Measurements from ENCODE around the gene PPP1R1C.

PPP1R1C gene

DNA sequence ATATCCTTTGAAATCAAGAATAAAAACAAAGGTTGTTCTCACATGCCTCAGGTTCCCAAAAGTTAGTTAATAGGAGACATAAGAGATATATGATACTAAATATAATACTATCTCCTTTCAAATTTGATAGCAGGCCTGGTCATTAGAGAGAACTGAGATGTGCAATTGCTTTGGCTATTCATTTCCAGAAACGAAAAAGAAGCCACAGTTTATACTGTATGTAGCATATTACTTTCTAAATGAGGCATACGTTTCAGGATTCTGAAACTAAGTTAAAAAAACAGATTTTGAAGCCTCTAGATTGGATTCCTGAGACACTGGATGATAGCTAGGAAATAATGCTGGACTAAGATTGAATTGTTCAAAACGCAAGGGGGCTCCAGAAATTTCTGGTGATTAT, 7.1 kb downstream of the PPP1R1C start:
- Histone ChIP-seq H3K27me3 (ENCODE audit: insufficient read depth, low read length) (no peaks in the 10 kb centered on the region), H3K4me3 (ENCODE audit: low read length) (no peak overlapping the region), H3K36me3 (ENCODE audit: insufficient read depth, low read length) (no peaks in the 10 kb centered on the region), H3K27ac (ENCODE audit: low read depth, low read length) (no peak overlapping the region), H3K9ac (ENCODE audit: low read depth, low read length) (no peak overlapping the region), H3K9me3 (ENCODE audit: insufficient read depth, low read depth, low read length) (no peaks in the 10 kb centered on the region), H3K4me1 (ENCODE audit: insufficient read depth, low read length) (no peaks in the 10 kb centered on the region)
- WGBS, result 99% methylated on average over 3 of the region's 3 CpGs

DNA sequence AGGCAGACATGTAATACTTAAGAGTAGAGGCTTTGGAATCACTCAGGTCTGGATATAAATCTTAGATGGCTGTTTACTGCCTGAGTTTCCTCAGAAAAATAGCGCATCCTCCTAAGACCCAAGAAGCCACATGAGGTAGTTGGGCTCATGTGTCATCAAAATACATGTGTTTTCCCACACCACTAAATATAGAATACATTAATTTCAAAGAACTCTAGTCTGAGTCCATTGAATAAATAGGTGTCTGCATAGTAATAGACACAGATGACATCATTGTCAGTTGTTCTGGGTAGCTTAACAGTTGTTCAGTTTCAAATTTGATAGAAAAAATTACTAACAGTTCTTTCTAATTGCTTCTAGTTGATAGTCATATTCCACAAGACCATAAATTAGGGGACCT, 9.6 kb downstream of the PPP1R1C start:
- H3K9ac ChIP-seq (ENCODE audit: low read depth, low read length), result no peak overlapping the region
- H3K36me3 ChIP-seq (ENCODE audit: insufficient read depth, low read length), result no peaks in the 10 kb centered on the region
- WGBS, result 100% methylated on average over 1 of the region's 1 CpG
- H3K27me3 ChIP-seq (ENCODE audit: insufficient read depth, low read length), result no peaks in the 10 kb centered on the region
- H3K4me3 ChIP-seq (ENCODE audit: low read length), result no peak overlapping the region
- H3K27ac ChIP-seq (ENCODE audit: low read depth, low read length), result no peak overlapping the region
- no peaks in the 10 kb centered on the region for H3K9me3 ChIP-seq (ENCODE audit: insufficient read depth, low read depth, low read length)
- H3K4me1 ChIP-seq (ENCODE audit: insufficient read depth, low read length), result no peaks in the 10 kb centered on the region

DNA sequence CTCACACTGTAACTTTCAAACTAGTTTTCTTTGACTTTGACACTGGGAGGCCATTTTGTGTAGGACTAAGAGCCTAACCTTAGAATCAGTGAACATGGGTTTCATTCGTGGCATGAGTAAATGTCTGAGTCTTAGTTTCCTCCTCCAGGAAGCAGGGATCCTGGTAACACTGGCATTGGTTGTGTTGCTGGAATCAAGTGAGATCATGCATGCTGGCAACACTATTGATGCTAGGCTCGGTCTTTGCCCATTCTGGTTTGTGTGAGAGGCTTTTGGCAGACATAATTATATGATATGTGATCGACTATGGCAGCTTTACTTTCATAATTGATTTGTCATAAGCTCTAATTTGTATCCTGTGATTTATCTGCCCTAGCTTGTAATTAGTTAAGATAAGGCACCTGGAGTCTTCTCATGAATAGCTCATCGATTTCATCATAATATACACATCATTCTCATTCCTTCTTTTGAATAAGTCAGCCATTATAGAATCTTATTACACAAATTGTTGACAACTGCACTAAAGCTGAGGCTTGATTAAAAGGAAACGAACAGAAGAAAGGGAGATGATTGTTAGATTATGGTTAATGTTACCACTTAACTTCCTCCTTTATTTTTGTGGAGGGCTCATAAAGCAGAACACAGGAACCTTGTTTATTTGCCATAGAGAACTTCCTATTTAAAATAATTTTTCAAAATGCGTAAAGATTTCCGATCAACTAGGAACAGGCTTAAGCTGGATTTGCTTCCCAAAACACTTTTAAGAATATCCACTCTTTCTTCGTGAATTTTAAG, 12.6 kb downstream of the PPP1R1C start:
- H3K9me3 ChIP-seq (ENCODE audit: insufficient read depth, low read depth, low read length), result no peaks in the 10 kb centered on the region
- H3K27me3 ChIP-seq (ENCODE audit: insufficient read depth, low read length), result no peaks in the 10 kb centered on the region
- 93% methylated on average over 7 of the region's 8 CpGs for WGBS
- H3K4me1 ChIP-seq (ENCODE audit: insufficient read depth, low read length), result no peaks in the 10 kb centered on the region
- no peaks in the 10 kb centered on the region for H3K36me3 ChIP-seq (ENCODE audit: insufficient read depth, low read length)
- H3K27ac ChIP-seq (ENCODE audit: low read depth, low read length), result no peak overlapping the region
- no peak overlapping the region for H3K4me3 ChIP-seq (ENCODE audit: low read length)
- no peak overlapping the region for H3K9ac ChIP-seq (ENCODE audit: low read depth, low read length)

DNA sequence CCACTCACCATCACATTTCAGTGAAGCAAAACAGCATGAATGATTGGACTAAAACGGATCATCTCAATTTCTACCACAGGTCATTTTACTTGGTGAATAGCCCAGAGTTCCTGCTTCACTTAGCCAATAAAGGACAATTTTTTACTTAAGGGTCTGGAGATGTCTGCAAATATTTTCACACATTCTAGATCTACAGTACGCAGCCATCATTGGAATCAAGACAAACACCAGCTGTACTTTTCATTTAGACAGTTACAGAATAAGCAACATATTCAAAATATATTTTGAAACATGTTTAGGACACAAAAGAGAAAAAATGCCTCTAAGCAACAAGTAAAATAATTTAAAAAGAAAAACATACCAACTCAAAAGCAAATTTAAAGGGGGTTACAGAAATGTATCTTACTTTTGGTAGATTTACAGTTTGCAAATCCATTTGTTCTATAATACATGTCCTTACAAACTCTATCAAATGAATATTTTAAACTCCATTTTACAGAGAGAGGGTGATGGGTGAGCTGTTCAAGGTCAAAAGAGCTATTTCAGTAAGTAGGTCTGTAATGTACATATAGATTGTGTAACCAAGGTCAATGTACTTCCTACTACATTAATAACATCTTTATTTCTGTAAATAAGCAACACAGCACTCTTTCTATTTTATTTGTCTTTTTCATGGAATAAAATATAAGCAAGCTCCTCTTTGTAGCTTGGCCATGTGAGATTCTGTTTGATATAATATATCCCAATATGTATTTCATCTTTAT, 13.4 kb downstream of the PPP1R1C start:
- no peak overlapping the region for H3K4me3 ChIP-seq (ENCODE audit: low read length)
- H3K9ac ChIP-seq (ENCODE audit: low read depth, low read length), result no peak overlapping the region
- no peaks in the 10 kb centered on the region for H3K36me3 ChIP-seq (ENCODE audit: insufficient read depth, low read length)
- H3K9me3 ChIP-seq (ENCODE audit: insufficient read depth, low read depth, low read length), result no peaks in the 10 kb centered on the region
- 88% methylated on average over 2 of the region's 2 CpGs for WGBS
- no peak overlapping the region for H3K27ac ChIP-seq (ENCODE audit: low read depth, low read length)
- no peaks in the 10 kb centered on the region for H3K27me3 ChIP-seq (ENCODE audit: insufficient read depth, low read length)
- H3K4me1 ChIP-seq (ENCODE audit: insufficient read depth, low read length), result no peaks in the 10 kb centered on the region

DNA sequence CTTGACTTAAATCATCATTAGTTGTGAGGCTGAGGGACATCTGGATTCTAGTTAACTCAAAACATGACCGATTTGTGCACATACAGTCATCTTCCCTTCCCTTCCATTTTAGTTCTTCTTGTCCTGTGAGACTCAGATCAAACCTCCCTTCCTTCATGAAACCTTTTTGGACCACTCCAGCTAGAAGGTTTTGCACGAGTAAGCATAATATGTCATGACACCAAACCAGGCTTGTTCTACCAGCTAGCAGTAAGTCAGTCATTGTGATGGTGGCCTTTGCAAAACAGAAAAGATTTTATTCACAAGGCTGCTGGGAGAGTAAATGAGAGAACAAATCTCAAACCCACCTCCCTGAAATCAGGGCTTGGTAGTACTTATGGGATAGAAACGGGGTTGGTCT, 14.3 kb downstream of the PPP1R1C start:
- Histone ChIP-seq H3K9me3 (ENCODE audit: insufficient read depth, low read depth, low read length) (no peaks in the 10 kb centered on the region), H3K4me1 (ENCODE audit: insufficient read depth, low read length) (no peaks in the 10 kb centered on the region), H3K27me3 (ENCODE audit: insufficient read depth, low read length) (no peaks in the 10 kb centered on the region), H3K36me3 (ENCODE audit: insufficient read depth, low read length) (no peaks in the 10 kb centered on the region), H3K9ac (ENCODE audit: low read depth, low read length) (no peak overlapping the region), H3K27ac (ENCODE audit: low read depth, low read length) (no peak overlapping the region), H3K4me3 (ENCODE audit: low read length) (no peak overlapping the region)
- WGBS, result 94% methylated on average over 3 of the region's 3 CpGs

DNA sequence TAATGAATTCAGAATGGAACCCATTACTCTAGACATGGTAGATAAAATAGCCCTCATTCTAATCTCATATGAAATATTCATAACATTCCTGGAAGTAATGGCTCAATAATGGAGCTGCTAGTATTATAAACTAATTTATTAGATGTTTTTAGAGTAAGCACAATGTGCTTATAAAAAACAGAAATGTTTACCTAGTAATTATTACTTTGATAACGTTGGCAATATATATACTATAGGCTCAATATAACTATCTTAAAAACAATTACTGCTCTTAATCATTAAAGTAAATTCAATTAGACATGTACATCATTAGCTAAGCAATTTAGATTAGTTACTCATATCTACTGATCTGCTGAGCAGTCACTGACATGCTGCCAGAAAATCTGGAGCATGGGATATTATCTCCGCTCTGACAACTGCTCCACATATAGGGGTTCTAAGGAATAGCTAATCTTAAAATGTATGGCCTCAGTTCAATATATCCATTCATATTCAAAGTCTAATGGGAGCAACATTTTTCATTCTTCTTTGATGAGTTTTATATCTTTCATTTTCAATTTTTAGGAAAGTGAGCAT, 19.4 kb downstream of the PPP1R1C start:
- H3K9me3 ChIP-seq (ENCODE audit: insufficient read depth, low read depth, low read length), result no peaks in the 10 kb centered on the region
- no peak overlapping the region for H3K9ac ChIP-seq (ENCODE audit: low read depth, low read length)
- no peaks in the 10 kb centered on the region for H3K36me3 ChIP-seq (ENCODE audit: insufficient read depth, low read length)
- no peak overlapping the region for H3K4me3 ChIP-seq (ENCODE audit: low read length)
- no peak overlapping the region for H3K27ac ChIP-seq (ENCODE audit: low read depth, low read length)
- H3K4me1 ChIP-seq (ENCODE audit: insufficient read depth, low read length), result no peaks in the 10 kb centered on the region
- 100% methylated on average over 1 of the region's 2 CpGs for WGBS
- H3K27me3 ChIP-seq (ENCODE audit: insufficient read depth, low read length), result no peaks in the 10 kb centered on the region

DNA sequence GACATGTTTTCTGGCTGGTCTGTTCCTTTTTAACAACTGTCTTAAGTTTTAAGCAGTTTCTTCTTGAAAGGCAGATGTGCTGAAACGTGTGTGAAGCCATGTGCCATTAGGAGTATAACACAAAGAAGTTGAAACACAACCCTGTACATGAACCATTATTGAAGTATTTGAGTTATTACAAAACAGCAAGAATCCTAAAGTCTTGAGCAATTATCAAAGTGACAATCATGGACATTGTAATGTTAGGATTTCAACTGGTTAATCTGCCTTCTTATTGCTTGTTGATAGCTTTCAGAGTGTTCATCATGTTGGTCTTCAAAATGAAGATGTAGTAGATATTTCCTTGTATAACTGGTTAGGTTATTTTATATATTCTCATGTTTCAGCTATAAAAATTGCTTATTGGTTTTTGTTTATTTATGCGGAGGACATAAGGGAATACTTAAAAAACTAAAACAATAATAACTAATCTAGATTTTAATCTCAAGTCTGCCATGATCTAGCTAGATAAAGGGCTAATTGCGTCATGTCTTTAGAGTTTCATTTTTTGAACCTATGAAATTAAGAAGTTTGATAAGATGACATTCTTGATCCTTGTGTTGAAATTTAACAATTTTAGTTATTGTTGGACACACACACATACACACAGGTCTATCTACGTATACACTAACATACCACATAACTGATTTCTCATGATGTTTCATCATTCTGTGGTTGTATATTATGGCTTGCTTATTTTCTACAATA, 21.1 kb downstream of the PPP1R1C start:
- H3K27me3 ChIP-seq (ENCODE audit: insufficient read depth, low read length), result no peaks in the 10 kb centered on the region
- WGBS, result 81% methylated on average over 2 of the region's 4 CpGs
- H3K4me1 ChIP-seq (ENCODE audit: insufficient read depth, low read length), result no peaks in the 10 kb centered on the region
- H3K27ac ChIP-seq (ENCODE audit: low read depth, low read length), result no peak overlapping the region
- no peak overlapping the region for H3K4me3 ChIP-seq (ENCODE audit: low read length)
- H3K9me3 ChIP-seq (ENCODE audit: insufficient read depth, low read depth, low read length), result no peaks in the 10 kb centered on the region
- H3K9ac ChIP-seq (ENCODE audit: low read depth, low read length), result no peak overlapping the region
- no peaks in the 10 kb centered on the region for H3K36me3 ChIP-seq (ENCODE audit: insufficient read depth, low read length)

DNA sequence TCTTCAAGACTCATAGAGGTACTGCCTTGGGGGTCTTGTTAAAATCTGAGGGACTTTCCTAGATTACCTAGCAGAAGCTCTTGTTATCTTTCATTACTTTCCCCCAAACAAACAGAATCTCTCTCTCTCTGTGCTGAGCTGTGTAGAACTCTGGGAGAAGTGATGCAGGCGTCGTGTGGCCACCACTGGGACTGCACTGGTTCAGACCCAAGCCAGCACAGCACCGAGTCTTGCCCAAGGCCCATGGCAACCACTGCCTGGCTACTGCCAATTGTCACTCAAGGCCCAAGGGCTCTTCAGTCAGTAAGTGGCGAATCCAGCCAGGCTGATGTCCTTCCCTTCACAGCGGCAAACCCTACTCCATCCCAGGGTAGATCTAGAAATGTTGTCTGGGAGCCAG, 28.6 kb downstream of the PPP1R1C start:
- WGBS, result 94% methylated on average over 5 of the region's 5 CpGs
- H3K4me3 ChIP-seq (ENCODE audit: low read length), result no peak overlapping the region
- H3K4me1 ChIP-seq (ENCODE audit: insufficient read depth, low read length), result no peaks in the 10 kb centered on the region
- peaks cover 6% of the 10 kb centered on the region; the same call in 1 of the 2 replicates for H3K9me3 ChIP-seq (ENCODE audit: insufficient read depth, low read depth, low read length)
- H3K36me3 ChIP-seq (ENCODE audit: insufficient read depth, low read length), result no peaks in the 10 kb centered on the region
- no peaks in the 10 kb centered on the region for H3K27me3 ChIP-seq (ENCODE audit: insufficient read depth, low read length)
- no peak overlapping the region for H3K27ac ChIP-seq (ENCODE audit: low read depth, low read length)
- no peak overlapping the region for H3K9ac ChIP-seq (ENCODE audit: low read depth, low read length)

DNA sequence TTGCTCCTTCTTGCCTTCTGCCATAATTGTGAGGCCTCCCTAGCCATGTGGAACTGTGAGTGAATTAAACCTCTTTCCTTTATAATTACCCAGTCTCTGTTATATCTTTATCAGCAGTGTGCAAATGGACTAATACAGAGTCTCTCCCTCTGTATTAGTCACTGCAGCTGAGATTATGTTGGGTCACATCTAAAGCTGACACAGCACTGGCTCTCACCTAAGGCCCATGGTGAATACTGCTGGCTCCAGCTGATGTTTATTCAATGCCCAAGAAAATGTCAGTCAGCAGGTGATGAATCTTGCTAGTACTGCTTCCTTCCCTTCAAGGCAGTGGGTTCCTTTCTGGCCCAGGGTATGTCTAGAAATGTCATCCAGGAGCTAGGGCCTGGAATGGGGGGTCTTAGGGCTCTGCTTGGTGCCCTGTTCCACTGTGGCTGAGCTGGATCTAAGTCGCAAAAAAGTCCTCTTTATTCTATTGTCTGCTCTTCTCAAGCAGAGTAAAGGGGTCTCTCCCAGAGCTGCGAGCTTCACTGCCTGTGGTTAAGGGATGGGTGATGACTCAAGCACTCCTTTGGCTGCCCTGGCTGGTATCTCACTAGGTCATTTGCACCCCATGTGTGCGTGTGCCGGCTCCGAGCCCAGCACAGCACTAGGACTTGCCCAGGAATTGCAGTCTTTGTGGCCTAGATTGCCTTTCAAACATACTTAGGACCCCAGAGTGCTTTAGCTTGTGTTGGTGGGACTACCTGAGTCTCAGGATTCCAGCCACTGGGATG, 29.9 kb downstream of the PPP1R1C start:
- H3K27ac ChIP-seq (ENCODE audit: low read depth, low read length), result no peak overlapping the region
- no peaks in the 10 kb centered on the region for H3K4me1 ChIP-seq (ENCODE audit: insufficient read depth, low read length)
- H3K9ac ChIP-seq (ENCODE audit: low read depth, low read length), result no peak overlapping the region
- WGBS, result 86% methylated on average over 5 of the region's 5 CpGs
- no peaks in the 10 kb centered on the region for H3K27me3 ChIP-seq (ENCODE audit: insufficient read depth, low read length)
- no peaks in the 10 kb centered on the region for H3K36me3 ChIP-seq (ENCODE audit: insufficient read depth, low read length)
- peaks cover 6% of the 10 kb centered on the region; the same call in 1 of the 2 replicates for H3K9me3 ChIP-seq (ENCODE audit: insufficient read depth, low read depth, low read length)
- H3K4me3 ChIP-seq (ENCODE audit: low read length), result no peak overlapping the region

DNA sequence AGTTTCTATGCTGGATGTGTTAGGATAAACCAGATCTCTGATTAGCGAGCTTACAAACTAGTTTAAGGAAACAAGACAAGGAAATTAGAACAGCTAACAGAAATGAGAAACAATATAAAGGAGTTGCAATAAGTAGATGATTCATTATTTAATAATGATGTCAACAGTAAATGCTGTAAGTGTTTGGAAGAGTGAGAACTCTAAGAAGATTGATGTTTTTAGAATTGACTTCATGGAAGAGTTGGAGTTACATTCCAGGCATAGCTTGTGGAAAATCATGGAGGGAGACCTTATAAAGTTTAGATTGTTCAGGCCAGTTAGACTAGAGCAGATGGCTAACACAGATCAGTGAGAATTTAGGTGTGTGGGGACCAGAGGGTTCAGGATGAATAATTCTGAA, 32.6 kb downstream of the PPP1R1C start:
- H3K4me1 ChIP-seq (ENCODE audit: insufficient read depth, low read length), result no peaks in the 10 kb centered on the region
- H3K9me3 ChIP-seq (ENCODE audit: insufficient read depth, low read depth, low read length), result peaks cover 10% of the 10 kb centered on the region; the same call in 1 of the 2 replicates
- no peak overlapping the region for H3K27ac ChIP-seq (ENCODE audit: low read depth, low read length)
- WGBS, result 94% methylated on average over 1 of the region's 1 CpG
- no peaks in the 10 kb centered on the region for H3K36me3 ChIP-seq (ENCODE audit: insufficient read depth, low read length)
- no peaks in the 10 kb centered on the region for H3K27me3 ChIP-seq (ENCODE audit: insufficient read depth, low read length)
- no peak overlapping the region for H3K9ac ChIP-seq (ENCODE audit: low read depth, low read length)
- no peak overlapping the region for H3K4me3 ChIP-seq (ENCODE audit: low read length)
